SK-MEL-5 (cell line): ENCODE results near the gene TMEM132D. TPM values are rescaled to one million over a fixed set of nuclear protein-coding genes. Genes with fewer than 3 reads are reported as not detected.

Experiments used
- DNase-seq: peaks from one replicate; pipeline ENCODE4 v3.0.0-alpha.2; 2016; ENCODE audit warnings: low read depth, low spot score
- in situ Hi-C: cut with HindIII; loops from 2 replicates; pipeline ENCODE4 v1.10.0; 2016; ENCODE audit warnings: low sequenced_read_pairs, high pct_unique_total_duplicates, low pct_unique_long_range_greater_than_20kb
- total RNA-seq: library from RNA; depleted of rRNA; stranded (reverse); fragments of >200 nt; shearing (Covaris generic); gene quantifications from 2 replicates; pipeline ENCODE4 v1.2.3, GENCODE V29; 2014

Gene TMEM132D
- total RNA-seq, 1 experiment from 2014 or later, result 0.03 TPM

DNA sequence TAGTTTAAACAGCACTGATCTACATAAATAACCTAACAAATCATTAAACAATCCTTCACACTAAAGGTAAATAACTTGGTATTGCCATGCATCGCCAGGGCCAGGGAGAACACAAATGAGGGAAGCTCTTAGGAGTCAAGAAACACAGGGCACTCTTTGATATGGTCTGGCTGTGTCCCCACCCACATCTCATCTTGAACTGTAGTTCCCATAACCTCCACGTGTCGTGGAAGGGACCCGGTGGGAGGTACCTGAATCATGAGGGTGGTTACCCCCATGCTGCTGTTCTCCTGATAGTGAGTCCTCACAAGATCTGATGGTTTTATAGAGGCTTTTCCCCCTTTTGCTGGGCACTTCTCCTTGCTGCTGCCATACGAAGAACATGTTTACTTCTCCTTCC is 17.3 kb downstream of the TMEM132D start:
- DNase-seq, result no peak
- in situ Hi-C loops, result no loop called here

GRCh38 chr12:129885287-129885686 is 18.5 kb downstream of the TMEM132D start:
- in situ Hi-C loops, result no loop called here
- DNase-seq, result no peak

GRCh38 chr12:129877411-129877810 is 26.4 kb downstream of the TMEM132D start:
- no peak for DNase-seq
- in situ Hi-C loops, result no loop called here

GRCh38 chr12:129873833-129874208 is 30.0 kb downstream of the TMEM132D start:
- DNase-seq, result no peak
- in situ Hi-C loops, result no loop called here

DNA sequence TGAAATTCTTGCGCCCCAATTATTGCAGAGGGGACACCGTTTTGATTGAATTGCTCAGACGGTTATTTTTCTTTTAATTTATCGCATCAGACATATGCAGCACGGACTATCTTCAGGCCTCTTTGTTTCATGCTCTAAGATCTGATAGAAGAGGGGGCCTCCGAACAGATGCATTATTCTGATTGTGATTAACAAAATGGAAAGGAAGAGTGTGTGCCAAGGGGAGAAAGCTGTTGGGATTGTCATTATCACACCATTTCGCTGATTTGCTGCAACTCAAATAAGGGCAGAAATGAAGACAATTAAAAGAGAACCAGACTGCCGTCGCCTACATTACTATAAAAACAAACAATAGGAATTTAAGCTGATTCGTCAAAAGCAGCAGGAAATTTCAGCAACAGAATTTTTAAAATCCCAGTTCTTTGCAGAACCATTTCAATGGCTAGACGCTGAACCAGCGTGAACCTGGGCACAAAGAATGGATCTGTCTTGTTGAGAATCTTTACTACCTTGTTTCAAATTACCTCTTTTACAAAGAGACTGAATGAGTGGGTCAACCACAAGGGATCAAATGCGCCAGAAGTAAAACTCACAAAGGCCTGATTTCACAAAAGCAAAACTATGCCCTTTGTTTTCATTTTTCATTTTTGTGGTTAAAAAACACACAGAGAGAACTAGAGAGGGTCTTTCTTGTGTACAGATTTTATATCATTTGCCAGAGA is 30.6 kb downstream of the TMEM132D start:
- no peak for DNase-seq
- in situ Hi-C loops, result no loop called here

DNA sequence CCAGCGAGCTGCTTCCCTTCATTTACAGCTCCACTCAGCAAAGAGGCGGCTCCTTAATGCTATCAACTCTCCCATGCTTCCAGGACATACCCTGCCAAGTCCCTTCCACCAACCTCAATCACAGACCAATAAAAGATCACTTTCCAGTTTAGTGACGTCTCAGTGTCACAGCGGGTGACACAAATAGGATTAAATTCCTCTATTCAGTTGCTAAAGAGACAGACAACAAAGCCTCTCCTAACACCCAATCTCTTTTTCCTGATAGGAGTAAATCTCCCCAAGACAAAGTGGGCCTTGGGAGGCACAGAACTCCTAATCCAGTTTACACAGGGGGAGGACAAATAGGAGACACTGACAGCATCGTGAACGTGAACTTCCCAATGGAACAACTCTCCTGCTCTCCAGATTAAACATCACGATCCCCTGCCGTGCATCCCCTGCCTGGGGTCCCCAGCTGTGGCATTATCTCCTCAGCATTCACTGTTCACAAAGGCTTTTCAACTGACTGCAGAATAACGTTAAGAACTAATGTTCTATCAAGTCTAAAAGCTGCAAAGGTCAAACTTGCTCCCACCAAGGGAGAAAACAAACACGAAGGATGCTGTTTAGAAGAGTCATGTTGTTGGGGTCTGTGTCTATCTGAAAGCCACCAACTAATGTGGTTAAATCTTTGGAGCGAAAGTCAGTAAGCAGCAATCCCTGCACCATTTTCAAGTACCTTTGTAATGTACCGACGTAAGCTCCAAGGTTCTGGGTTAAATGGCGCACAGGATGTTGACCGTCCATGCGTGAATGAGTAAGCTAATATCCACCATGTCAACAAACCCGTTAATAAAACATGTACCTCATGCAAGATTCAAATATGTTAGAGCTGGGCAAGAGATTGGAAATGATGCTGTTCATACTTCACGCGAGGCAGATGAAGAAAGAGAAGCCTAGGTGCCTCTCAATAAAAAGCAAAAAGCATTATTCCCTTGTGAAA is 31.5 kb downstream of the TMEM132D start:
- in situ Hi-C loops, result no loop called here
- no peak for DNase-seq

DNA sequence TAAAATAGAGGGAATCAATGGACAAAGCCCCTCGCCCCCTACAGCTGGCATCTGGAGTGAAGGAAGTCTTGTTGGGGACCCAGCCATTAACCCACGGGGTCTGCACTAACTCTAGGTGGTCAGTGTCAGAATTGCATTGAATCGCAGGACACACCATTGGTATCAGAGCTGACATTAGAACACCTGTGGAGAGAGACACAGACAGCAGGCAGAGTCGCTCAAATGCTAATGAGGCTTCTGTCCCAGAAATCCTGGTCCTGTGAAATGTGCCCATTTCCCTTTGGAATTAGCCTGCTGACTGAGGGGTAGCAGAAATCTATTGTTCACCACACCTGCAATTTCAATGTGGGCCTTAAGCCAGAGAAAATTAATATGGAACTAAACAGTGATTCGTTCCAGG is 33.0 kb downstream of the TMEM132D start:
- in situ Hi-C loops, result no loop called here
- DNase-seq, result no peak

DNA sequence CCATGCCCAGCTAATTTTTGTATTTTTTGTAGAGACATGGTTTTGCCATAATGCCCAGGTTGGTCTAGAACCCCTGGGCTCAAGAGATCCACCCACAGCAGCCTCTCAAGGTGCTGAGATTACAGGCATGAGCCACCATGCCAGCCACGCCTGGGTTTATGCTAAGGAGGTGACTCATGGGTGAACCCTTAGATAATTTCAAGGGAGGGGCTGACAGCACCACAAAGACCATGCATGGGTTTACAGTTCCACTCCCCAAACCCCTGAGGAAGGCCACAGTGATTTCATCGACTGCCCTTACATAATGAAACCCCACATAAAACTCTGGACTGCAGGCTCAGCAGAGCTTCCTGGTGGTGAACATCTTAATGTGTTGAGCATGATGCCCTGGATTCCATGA is 33.7 kb downstream of the TMEM132D start:
- in situ Hi-C loops, result no loop called here
- no peak for DNase-seq

DNA sequence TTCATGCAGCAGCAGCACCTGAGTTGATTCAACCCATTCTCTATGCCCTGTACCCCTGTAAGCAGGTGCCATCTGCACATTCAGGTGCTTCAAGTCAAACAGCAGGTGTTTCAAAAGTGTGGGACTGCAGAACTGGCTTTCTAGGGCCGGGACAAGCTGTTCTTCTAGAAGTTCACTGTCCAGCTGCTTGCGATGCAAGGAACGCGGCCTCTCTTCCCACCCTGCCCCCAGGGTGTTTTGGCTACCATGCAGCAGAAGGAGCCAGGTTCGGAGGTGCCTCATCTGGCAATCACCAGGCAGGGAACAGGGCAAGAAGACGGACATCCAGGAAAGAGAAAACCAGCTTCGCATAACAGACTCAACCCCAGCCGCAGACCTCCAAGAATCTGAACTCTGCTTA is 35.2 kb downstream of the TMEM132D start:
- in situ Hi-C loops, result no loop called here
- no peak for DNase-seq

DNA sequence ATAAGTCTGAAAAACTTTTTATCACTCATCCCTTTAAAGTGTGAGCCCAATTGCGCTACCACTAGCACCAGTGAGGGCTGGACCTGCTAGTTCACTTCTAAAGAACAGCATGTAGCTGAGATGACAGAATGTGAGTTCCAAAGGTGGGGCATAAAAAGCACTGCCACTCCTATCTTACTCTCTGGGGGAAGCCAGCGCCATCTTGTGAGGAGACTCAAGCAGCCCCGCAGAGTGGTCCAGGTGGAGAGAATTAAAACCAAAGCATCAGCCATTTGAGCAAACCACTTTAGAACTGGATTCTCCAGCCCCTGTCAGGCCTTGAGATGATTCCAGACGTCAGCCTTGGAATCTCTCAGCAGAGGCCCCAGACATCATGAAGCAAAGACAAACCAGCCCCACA is 39.9 kb downstream of the TMEM132D start:
- in situ Hi-C loops, result no loop called here
- DNase-seq, result no peak

- no peak for DNase-seq
- in situ Hi-C loops, result no loop called here
These were observed 41.2 kb downstream of the TMEM132D start for GRCh38 chr12:129862561-129863175.

GRCh38 chr12:129861951-129862350 is 41.9 kb downstream of the TMEM132D start:
- DNase-seq, result no peak
- in situ Hi-C loops, result no loop called here

GRCh38 chr12:129854591-129854990 is 49.2 kb downstream of the TMEM132D start:
- in situ Hi-C loops, result no loop called here
- DNase-seq, result no peak

- DNase-seq, result no peak
- in situ Hi-C loops, result no loop called here
These were observed 52.5 kb downstream of the TMEM132D start for GRCh38 chr12:129851296-129851695.

GRCh38 chr12:129848876-129849275 is 54.9 kb downstream of the TMEM132D start:
- in situ Hi-C loops, result no loop called here

GRCh38 chr12:129847063-129847462 is 56.8 kb downstream of the TMEM132D start:
- DNase-seq, result no peak
- in situ Hi-C loops, result no loop called here

More at GRCh38 chr12:129848876-129849275, 54.9 kb downstream of the TMEM132D start:
- no peak for DNase-seq

DNA sequence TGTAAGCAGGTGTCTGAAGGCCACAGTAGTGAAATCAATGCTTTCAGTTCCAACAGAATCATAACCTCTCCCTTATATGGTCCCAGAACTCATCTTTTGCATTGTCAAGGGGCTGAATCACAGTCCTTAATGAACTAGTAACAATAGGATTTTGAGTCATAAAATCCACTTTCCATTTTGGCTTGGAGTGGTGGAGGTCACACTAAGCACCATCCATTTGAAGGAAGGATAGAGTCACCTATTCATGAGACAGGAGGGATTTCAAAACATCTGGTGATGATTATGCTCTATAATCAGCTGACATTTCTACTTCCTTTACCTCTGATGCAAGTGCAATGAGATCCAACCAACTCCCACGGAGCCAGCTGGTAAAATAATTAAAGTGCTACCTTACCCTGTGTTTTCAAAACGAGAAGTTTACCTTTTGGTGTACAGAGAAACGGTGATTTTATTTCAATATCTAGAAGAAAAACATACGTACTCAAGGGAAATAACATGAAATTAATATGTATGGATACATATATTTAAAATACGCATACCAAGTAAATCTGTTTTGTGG is 59.1 kb downstream of the TMEM132D start:
- DNase-seq, result no peak
- in situ Hi-C loops, result no loop called here

- DNase-seq, result no peak
- in situ Hi-C loops, result no loop called here
These were observed 62.6 kb downstream of the TMEM132D start for GRCh38 chr12:129841251-129841650.
